Epithelial cell of esophagus (primary cell): ENCODE data around the gene CHN2.

ENCODE experiments used
- DNase-seq: peaks from one replicate; pipeline ENCODE4 v3.0.0; 2010; ENCODE audit warnings: low read depth
- H3K4me3 ChIP-seq: 2 replicates; pipeline ENCODE4 v1.5.1; 2011; ENCODE audit warnings: mild to moderate bottlenecking, low read length, control low read depth
- TF ChIP-seq, protein P1 (sequence below): IDR thresholded peaks from 2 replicates; pipeline ENCODE4 v1.5.1; 2011; ENCODE audit warnings: low read depth, mild to moderate bottlenecking, low read length, control low read depth, inconsistent platforms; ENCODE audit not compliant: insufficient read depth; ENCODE audit errors: missing control alignments

The CHN2 gene

GRCh38 chr7:29359482-29360093, 165.0 kb downstream of the CHN2 start:
- no peak for DNase-seq
- TF ChIP-seq, protein P1, sequence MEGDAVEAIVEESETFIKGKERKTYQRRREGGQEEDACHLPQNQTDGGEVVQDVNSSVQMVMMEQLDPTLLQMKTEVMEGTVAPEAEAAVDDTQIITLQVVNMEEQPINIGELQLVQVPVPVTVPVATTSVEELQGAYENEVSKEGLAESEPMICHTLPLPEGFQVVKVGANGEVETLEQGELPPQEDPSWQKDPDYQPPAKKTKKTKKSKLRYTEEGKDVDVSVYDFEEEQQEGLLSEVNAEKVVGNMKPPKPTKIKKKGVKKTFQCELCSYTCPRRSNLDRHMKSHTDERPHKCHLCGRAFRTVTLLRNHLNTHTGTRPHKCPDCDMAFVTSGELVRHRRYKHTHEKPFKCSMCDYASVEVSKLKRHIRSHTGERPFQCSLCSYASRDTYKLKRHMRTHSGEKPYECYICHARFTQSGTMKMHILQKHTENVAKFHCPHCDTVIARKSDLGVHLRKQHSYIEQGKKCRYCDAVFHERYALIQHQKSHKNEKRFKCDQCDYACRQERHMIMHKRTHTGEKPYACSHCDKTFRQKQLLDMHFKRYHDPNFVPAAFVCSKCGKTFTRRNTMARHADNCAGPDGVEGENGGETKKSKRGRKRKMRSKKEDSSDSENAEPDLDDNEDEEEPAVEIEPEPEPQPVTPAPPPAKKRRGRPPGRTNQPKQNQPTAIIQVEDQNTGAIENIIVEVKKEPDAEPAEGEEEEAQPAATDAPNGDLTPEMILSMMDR = no peak
- no peak overlapping the region for H3K4me3 ChIP-seq

DNA sequence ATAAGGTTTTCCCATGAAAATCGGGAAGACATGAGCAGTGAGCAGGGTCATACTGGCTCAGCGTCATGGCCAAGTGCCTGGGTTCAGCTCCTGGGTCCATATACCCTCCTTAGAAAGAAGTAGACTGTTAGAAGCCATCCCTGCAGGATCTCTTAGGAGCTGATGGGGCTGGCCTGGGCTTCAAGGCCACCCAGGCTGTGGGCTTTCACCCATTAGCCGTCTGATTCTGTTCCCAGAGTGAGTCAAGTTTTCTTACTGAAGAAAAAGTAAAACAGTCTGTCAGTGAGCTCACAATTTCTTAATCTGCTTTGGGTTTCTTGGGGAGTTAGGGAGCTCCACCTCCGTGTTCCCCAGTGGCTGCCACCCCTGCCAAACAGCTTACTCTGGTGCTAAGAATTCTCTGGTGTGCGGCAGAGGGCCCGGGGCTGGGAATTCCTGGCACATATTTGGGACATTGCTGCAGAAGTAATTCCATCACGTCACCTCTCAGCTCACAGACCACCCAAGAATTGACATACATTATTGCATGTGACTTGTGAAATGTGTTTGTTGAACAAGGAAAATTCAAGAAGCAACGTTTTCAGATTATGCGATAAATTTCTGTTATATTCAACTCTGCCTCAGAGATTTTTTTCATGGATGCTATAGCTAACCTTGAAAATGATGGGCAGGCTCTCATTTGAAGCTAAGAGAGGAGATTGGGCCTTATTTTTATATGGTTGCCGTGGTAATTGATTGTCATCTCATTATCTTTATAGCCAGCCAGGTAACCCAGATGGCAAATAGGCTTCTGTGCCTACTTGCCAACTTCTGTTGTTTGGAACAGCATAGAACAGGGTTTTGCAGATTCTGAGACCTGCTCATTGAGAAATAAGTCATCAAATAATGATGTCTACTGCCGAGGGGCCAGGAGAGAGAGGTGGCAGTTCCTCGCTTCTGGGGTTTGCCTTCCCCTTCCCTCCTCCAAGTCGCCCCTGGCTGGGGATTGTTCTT, 166.4 kb downstream of the CHN2 start:
- no peak for DNase-seq
- TF ChIP-seq, protein P1 = no peak
- H3K4me3 ChIP-seq = no peak overlapping the region

GRCh38 chr7:29362380-29362779, 167.8 kb downstream of the CHN2 start:
- TF ChIP-seq, protein P1 = no peak
- no peak for DNase-seq
- H3K4me3 ChIP-seq = no peak overlapping the region

GRCh38 chr7:29363636-29364425, 169.3 kb downstream of the CHN2 start:
- no peak overlapping the region for H3K4me3 ChIP-seq
- TF ChIP-seq, protein P1 = no peak
- peak; percentile 87 for DNase-seq

GRCh38 chr7:29364661-29365060, 170.1 kb downstream of the CHN2 start:
- DNase-seq = no peak
- no peak overlapping the region for H3K4me3 ChIP-seq
- TF ChIP-seq, protein P1 = no peak

- DNase-seq = no peak
- TF ChIP-seq, protein P1 = no peak
- no peak overlapping the region for H3K4me3 ChIP-seq
Measured at GRCh38 chr7:29365423-29365822, 170.8 kb downstream of the CHN2 start.
